Measurements from ENCODE around the gene LRP1. TPM values are rescaled to one million over a fixed set of nuclear protein-coding genes. Genes with fewer than 3 reads are reported as not detected.

The LRP1 gene
- total RNA-seq, 2 donors from 2014 or later, result 53.5 to 198 TPM

- TF ChIP-seq POLR2A (IDR thresholded peaks at IDR 0.05) (no peak), CTCF (IDR thresholded peaks at IDR 0.05) (no peak), POLR2AphosphoS5 (IDR thresholded peaks at IDR 0.05) (no peak)
- no peaks in the 10 kb centered on the region for H3K27me3 ChIP-seq (replicated peaks; ENCODE audit: insufficient read depth)
- H3K9me3 ChIP-seq, result no peaks in the 10 kb centered on the region
- DNase-seq (ENCODE audit: low spot score), result no peak
- H3K4me3 ChIP-seq, result no peak overlapping the region
- no peaks in the 10 kb centered on the region for H3K4me1 ChIP-seq (replicated peaks)
- H3K27ac ChIP-seq, result no peak overlapping the region
- H3K36me3 ChIP-seq, result peaks cover 8 to 26% of the 10 kb centered on the region in 2 donors
- WGBS, result 92% methylated on average over 6 of the region's 6 CpGs
- intact Hi-C loops (cut with DNase I), result no loop called here
Observed at GRCh38 chr12:57255916-57256315, 127.6 kb downstream of the LRP1 start.

DNA sequence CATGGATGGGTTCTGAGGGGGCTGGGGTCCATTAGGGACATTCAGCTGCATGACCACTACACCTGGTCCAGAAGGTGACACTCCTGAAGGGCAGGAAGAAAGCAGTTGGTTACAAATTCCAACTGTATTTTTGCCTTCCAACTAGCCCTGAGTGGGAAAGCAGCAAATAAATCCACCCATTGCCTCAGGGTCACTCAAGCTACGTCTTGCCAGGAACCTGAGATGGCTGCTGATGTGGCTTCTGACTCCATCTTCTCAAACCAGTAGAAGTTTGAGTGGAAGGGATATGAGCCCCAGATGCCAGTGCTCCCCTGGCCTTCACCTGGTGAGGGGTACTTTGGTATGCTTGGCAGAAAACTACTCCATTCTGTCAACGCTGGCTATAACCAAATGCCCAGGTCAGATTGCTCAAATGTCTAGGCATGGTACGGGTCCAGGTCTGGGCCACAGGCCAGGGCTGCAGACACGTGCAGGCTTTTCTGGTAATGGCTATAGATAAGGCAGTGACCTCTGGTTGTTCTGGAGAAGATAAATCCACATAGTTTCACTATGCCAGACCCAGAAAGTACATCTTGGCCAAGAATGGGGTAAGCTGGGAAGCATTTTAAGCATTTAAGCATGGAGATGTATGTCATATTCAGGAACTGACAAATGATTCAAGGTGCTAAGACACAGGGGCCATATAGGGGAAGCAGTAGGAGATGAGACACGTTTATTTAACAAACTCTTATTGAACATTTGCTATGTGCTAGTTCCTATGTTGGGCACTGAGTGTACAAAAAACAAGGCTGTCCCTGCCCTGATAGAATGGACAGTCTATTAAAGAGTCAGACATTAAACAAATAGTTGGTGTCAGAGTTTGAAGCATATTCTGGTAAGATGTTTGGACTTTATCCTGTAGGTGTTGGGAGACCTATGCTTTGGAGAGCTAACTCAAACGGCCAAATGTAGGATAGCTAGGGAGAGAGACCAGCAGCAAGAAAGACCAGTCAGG lies 131.0 kb downstream of the LRP1 start:
- Histone ChIP-seq H3K27ac (no peak overlapping the region), H3K4me3 (no peak overlapping the region), H3K27me3 (replicated peaks; ENCODE audit: insufficient read depth) (no peaks in the 10 kb centered on the region), H3K36me3 (peaks cover 8 to 26% of the 10 kb centered on the region in 2 donors), H3K9me3 (no peaks in the 10 kb centered on the region), H3K4me1 (replicated peaks) (no peaks in the 10 kb centered on the region)
- 78% methylated on average over 6 of the region's 6 CpGs for WGBS
- TF ChIP-seq POLR2A (IDR thresholded peaks at IDR 0.05), result no peak
- no peak for TF ChIP-seq CTCF (IDR thresholded peaks at IDR 0.05)
- intact Hi-C loops (cut with DNase I), result no loop called here
- no peak for DNase-seq (ENCODE audit: low spot score)

DNA sequence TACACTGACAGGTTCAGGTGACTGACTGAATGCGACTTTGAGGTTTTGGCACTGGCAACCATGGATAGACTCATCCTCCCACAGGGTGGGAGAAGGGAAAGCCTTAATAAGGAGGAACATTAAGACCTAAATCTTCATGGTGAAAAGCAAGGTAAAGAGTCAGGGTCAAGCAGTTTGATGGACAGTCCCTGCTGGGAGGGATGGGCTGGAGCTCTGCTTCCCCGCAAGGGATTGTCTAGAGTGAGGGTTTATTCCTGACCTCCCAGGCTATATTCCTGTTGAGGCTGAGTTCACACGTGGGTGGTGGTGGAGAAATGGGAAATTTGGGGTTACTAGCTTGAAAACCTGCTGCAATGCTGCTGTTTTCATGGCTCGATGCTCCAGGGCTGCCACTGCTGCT lies 132.1 kb downstream of the LRP1 start:
- no peak overlapping the region for H3K4me3 ChIP-seq
- no peak for DNase-seq (ENCODE audit: low spot score)
- no peaks in the 10 kb centered on the region for H3K4me1 ChIP-seq (replicated peaks)
- no peaks in the 10 kb centered on the region for H3K9me3 ChIP-seq
- intact Hi-C loops (cut with DNase I), result loop anchor here (5.0 kb wide), 1 partner anchor 192 kb away; no protein-coding TSS in a partner anchor
- WGBS, result 90% methylated on average over 4 of the region's 4 CpGs
- no peaks in the 10 kb centered on the region for H3K27me3 ChIP-seq (replicated peaks; ENCODE audit: insufficient read depth)
- no peak overlapping the region for H3K27ac ChIP-seq
- H3K36me3 ChIP-seq, result peaks cover 8 to 26% of the 10 kb centered on the region in 2 donors
- TF ChIP-seq POLR2AphosphoS5 (IDR thresholded peaks at IDR 0.05) (no peak), POLR2A (IDR thresholded peaks at IDR 0.05) (no peak), CTCF (IDR thresholded peaks at IDR 0.05) (no peak)

- intact Hi-C loops (cut with DNase I), result loop anchor here (5.0 kb wide), 1 partner anchor 191 kb away; no protein-coding TSS in a partner anchor
- TF ChIP-seq POLR2A (IDR thresholded peaks at IDR 0.05), result no peak
- no peak for TF ChIP-seq CTCF (IDR thresholded peaks at IDR 0.05)
- no peak for TF ChIP-seq POLR2AphosphoS5 (IDR thresholded peaks at IDR 0.05)
- Histone ChIP-seq H3K4me1 (replicated peaks) (no peaks in the 10 kb centered on the region), H3K27ac (no peak overlapping the region), H3K9me3 (no peaks in the 10 kb centered on the region), H3K27me3 (replicated peaks; ENCODE audit: insufficient read depth) (no peaks in the 10 kb centered on the region), H3K36me3 (peaks cover 3 to 17% of the 10 kb centered on the region in 2 donors), H3K4me3 (no peak overlapping the region)
- no peak for DNase-seq (ENCODE audit: low spot score)
- WGBS, result 31% methylated on average over 2 of the region's 2 CpGs
Observed at GRCh38 chr12:57261428-57261865, 133.2 kb downstream of the LRP1 start.

All from prostate gland (tissue), 2 donors.